Sigmoid colon (tissue), 3 donors: ENCODE data around the gene NLN.

ENCODE experiments used
- POLR2A ChIP-seq, 2 donors: fragments of 450-650 bp; IDR thresholded peaks; one replicate each; pipeline ENCODE4 v1.6.1; 2016; ENCODE audit warnings: antibody characterized with exemption in 2 of 2, mild to moderate bottlenecking in 2 of 2, moderate library complexity in 2 of 2
- TF ChIP-seq, protein P1 (sequence below), 4 experiments: fragments of 450-650 bp in 3 of 4; fragments of 200-600 bp in 1 of 4; IDR thresholded peaks; one replicate each; pipeline ENCODE4 v1.5.1; 2016 to 2019; ENCODE audit warnings: antibody characterized with exemption in 4 of 4, mild to moderate bottlenecking in 3 of 4, moderate library complexity in 2 of 4

DNA sequence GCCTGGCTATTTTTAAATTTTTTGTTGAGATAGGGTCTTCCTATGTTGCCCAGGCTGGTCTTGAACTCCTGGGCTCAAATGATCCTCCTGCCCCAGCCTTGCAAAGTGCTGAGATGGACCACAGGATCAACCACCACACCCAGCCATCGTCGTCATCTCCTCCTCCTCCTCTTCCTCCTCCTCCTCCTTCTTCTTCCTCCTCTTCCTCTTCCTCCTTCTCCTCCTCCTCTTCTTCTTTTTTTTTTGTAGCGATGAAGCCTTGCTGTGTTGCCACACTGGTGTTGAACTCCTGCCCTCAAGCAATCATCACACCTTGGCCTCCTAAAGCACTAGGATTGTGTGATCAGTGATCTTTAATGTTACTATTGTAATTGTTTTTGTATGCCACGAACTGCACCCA, 155.0 kb downstream of the NLN start:
- TF ChIP-seq POLR2A (IDR thresholded peaks at IDR 0.05): no peak
- TF ChIP-seq, protein P1, sequence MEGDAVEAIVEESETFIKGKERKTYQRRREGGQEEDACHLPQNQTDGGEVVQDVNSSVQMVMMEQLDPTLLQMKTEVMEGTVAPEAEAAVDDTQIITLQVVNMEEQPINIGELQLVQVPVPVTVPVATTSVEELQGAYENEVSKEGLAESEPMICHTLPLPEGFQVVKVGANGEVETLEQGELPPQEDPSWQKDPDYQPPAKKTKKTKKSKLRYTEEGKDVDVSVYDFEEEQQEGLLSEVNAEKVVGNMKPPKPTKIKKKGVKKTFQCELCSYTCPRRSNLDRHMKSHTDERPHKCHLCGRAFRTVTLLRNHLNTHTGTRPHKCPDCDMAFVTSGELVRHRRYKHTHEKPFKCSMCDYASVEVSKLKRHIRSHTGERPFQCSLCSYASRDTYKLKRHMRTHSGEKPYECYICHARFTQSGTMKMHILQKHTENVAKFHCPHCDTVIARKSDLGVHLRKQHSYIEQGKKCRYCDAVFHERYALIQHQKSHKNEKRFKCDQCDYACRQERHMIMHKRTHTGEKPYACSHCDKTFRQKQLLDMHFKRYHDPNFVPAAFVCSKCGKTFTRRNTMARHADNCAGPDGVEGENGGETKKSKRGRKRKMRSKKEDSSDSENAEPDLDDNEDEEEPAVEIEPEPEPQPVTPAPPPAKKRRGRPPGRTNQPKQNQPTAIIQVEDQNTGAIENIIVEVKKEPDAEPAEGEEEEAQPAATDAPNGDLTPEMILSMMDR (IDR thresholded peaks at IDR 0.05): no peak
